ENCODE results near the gene CA11. TPM values are rescaled to one million over a fixed set of nuclear protein-coding genes. Genes with fewer than 3 reads are reported as not detected.

Gene CA11
- total RNA-seq, 1 donor from 2014 or later, result 9.6 TPM

- Mint-ChIP-seq H3K4me3 (ENCODE audit: low read depth) (peak overlapping the region; percentile 48), H3K27me3 (no peaks in the 10 kb centered on the region), H3K36me3 (ENCODE audit: insufficient read depth) (peaks cover 4% of the 10 kb centered on the region), H3K27ac (peak overlapping the region; percentile 93), H3K4me1 (ENCODE audit: low read depth) (peaks cover 20% of the 10 kb centered on the region), H3K9me3 (ENCODE audit: low read depth) (no peaks in the 10 kb centered on the region)
- TF ChIP-seq CTCF (IDR thresholded peaks at IDR 0.05; ENCODE audit: unreplicated experiment), result peak; percentile 23
- DNase-seq (ENCODE audit: low spot score, unreplicated experiment), result no peak
Observed at GRCh38 chr19:48630296-48631063, 15.5 kb downstream of the CA11 start.

GRCh38 chr19:48629599-48630295, 16.2 kb downstream of the CA11 start:
- Mint-ChIP-seq H3K27ac (peak overlapping the region; percentile 93), H3K27me3 (no peaks in the 10 kb centered on the region), H3K36me3 (ENCODE audit: insufficient read depth) (peaks cover 4% of the 10 kb centered on the region), H3K4me3 (ENCODE audit: low read depth) (peak overlapping the region; percentile 48), H3K9me3 (ENCODE audit: low read depth) (no peaks in the 10 kb centered on the region), H3K4me1 (ENCODE audit: low read depth) (peaks cover 25% of the 10 kb centered on the region)
- no peak for DNase-seq (ENCODE audit: low spot score, unreplicated experiment)
- TF ChIP-seq CTCF (IDR thresholded peaks at IDR 0.05; ENCODE audit: unreplicated experiment), result no peak

- H3K4me1 Mint-ChIP-seq (ENCODE audit: low read depth), result peaks cover 23% of the 10 kb centered on the region
- H3K36me3 Mint-ChIP-seq (ENCODE audit: insufficient read depth), result peaks cover 4% of the 10 kb centered on the region
- DNase-seq (ENCODE audit: low spot score, unreplicated experiment), result no peak
- TF ChIP-seq CTCF (IDR thresholded peaks at IDR 0.05; ENCODE audit: unreplicated experiment), result no peak
- H3K9me3 Mint-ChIP-seq (ENCODE audit: low read depth), result no peaks in the 10 kb centered on the region
- H3K4me3 Mint-ChIP-seq (ENCODE audit: low read depth), result no peak overlapping the region
- no peaks in the 10 kb centered on the region for H3K27me3 Mint-ChIP-seq
- no peak overlapping the region for H3K27ac Mint-ChIP-seq
Observed at GRCh38 chr19:48629297-48629598, 16.7 kb downstream of the CA11 start.

GRCh38 chr19:48628486-48629296, 17.3 kb downstream of the CA11 start:
- Mint-ChIP-seq H3K4me1 (ENCODE audit: low read depth) (peaks cover 23% of the 10 kb centered on the region), H3K27me3 (no peaks in the 10 kb centered on the region), H3K9me3 (ENCODE audit: low read depth) (no peaks in the 10 kb centered on the region), H3K36me3 (ENCODE audit: insufficient read depth) (peaks cover 4% of the 10 kb centered on the region), H3K27ac (no peak overlapping the region), H3K4me3 (ENCODE audit: low read depth) (no peak overlapping the region)
- no peak for DNase-seq (ENCODE audit: low spot score, unreplicated experiment)
- no peak for TF ChIP-seq CTCF (IDR thresholded peaks at IDR 0.05; ENCODE audit: unreplicated experiment)

- Mint-ChIP-seq H3K27ac (no peak overlapping the region), H3K4me3 (ENCODE audit: low read depth) (no peak overlapping the region), H3K27me3 (no peaks in the 10 kb centered on the region), H3K4me1 (ENCODE audit: low read depth) (peaks cover 25% of the 10 kb centered on the region), H3K36me3 (ENCODE audit: insufficient read depth) (peaks cover 4% of the 10 kb centered on the region), H3K9me3 (ENCODE audit: low read depth) (no peaks in the 10 kb centered on the region)
- no peak for TF ChIP-seq CTCF (IDR thresholded peaks at IDR 0.05; ENCODE audit: unreplicated experiment)
- no peak for DNase-seq (ENCODE audit: low spot score, unreplicated experiment)
Observed at GRCh38 chr19:48627865-48628314, 18.1 kb downstream of the CA11 start.
